Natural killer cell (primary cell): ENCODE results near the gene UNC5B. TPM values are rescaled to one million over a fixed set of nuclear protein-coding genes. Genes with fewer than 3 reads are reported as not detected.
A peak's percentile ranks its signal among the peaks of the same experiment; 100 is the strongest.

Source experiments
- ATAC-seq, 3 donors: fragments of 150-1000 bp in 2 of 3; fragments of 200-7000 bp in 1 of 3; cut with Tn5 transposase; 1 replicate in 1 of 3; 2 replicates in 2 of 3; pipeline ENCODE4 v1.10.0; 2021; ENCODE audit warnings: mild to moderate bottlenecking in 2 of 3, moderate library complexity in 2 of 3
- DNase-seq, 2 donors: peaks; one replicate each; pipeline versions ENCODE4 v3.0.0 to v3.0.0-alpha.2; 2013 to 2021; ENCODE audit warnings: mixed read lengths in 1 of 2
- H3K27ac ChIP-seq: one replicate; pipeline ENCODE4 v1.5.1; 2013; ENCODE audit warnings: mild to moderate bottlenecking, low read length
- H3K27me3 ChIP-seq: one replicate; pipeline ENCODE4 v1.6.1; 2013; ENCODE audit warnings: low read length; ENCODE audit not compliant: control insufficient read depth, insufficient read depth
- H3K36me3 ChIP-seq: one replicate; pipeline ENCODE4 v1.6.1; 2013; ENCODE audit warnings: low read length; ENCODE audit not compliant: control insufficient read depth, insufficient read depth
- H3K4me1 ChIP-seq: one replicate; pipeline ENCODE4 v1.6.1; 2013; ENCODE audit warnings: low read length; ENCODE audit not compliant: control insufficient read depth, insufficient read depth
- H3K4me3 ChIP-seq: one replicate; pipeline ENCODE4 v1.5.1; 2013; ENCODE audit warnings: low read length
- H3K9me3 ChIP-seq: one replicate; pipeline ENCODE4 v1.6.1; 2013; ENCODE audit warnings: low read length; ENCODE audit not compliant: control insufficient read depth, insufficient read depth
- H3K27ac Mint-ChIP-seq, 2 donors: one replicate each; pipeline ENCODE4 v1.8.0; 2022; ENCODE audit warnings: mild to moderate bottlenecking in 2 of 2, mixed read lengths in 2 of 2, moderate library complexity in 1 of 2
- H3K27me3 Mint-ChIP-seq, 2 donors: one replicate each; pipeline ENCODE4 v1.8.0; 2022; ENCODE audit warnings: low read depth in 2 of 2, mixed read lengths in 2 of 2
- H3K36me3 Mint-ChIP-seq: one replicate; pipeline ENCODE4 v1.8.0; 2022; ENCODE audit warnings: mixed read lengths
- H3K4me1 Mint-ChIP-seq, 2 donors: one replicate each; pipeline ENCODE4 v1.8.0; 2022; ENCODE audit warnings: mixed read lengths in 2 of 2
- H3K4me3 Mint-ChIP-seq: one replicate; pipeline ENCODE4 v1.8.0; 2022; ENCODE audit warnings: mild to moderate bottlenecking, moderate library complexity, mixed read lengths
- H3K9me3 Mint-ChIP-seq, 2 donors: one replicate each; pipeline ENCODE4 v1.8.0; 2022; ENCODE audit warnings: mixed read lengths in 2 of 2
- WGBS: methylation state at CpG from one replicate; pipeline ENCODE4 v1.1.7; 2013; ENCODE audit warnings: missing lambda C conversion rate; ENCODE audit not compliant: insufficient coverage; 5-methylcytosine and 5-hydroxymethylcytosine counted together
- intact Hi-C: fragments of 100-400 bp; cut with micrococcal nuclease; formaldehyde crosslinking; loops from one replicate; pipeline ENCODE4 v1.14.2; 2022
- total RNA-seq, 4 donors: library from RNA; stranded (reverse); fragments of 120-200 nt in 1 of 4; gene quantifications; one replicate each; pipeline versions ENCODE4 v1.2.3 to v1.2.4, GENCODE V29; 2013 to 2022
- TF ChIP-seq, protein P1 (sequence below): fragments of 200-600 bp; IDR thresholded peaks from one replicate; pipeline ENCODE4 v1.8.0; 2022; ENCODE audit warnings: antibody characterized with exemption

The UNC5B gene
- total RNA-seq, 3 donors from 2014 or later (not counting 1 experiment from before 2014, with no cell fraction given): 0.09 to 0.65 (median 0.09) TPM

- Histone ChIP-seq H3K36me3 (no peaks in the 10 kb centered on the region), H3K4me3 (no peak overlapping the region), H3K9me3 (no peaks in the 10 kb centered on the region), H3K4me1 (peaks cover 25% of the 10 kb centered on the region), H3K27ac (no peak overlapping the region), H3K27me3 (no peaks in the 10 kb centered on the region)
- intact Hi-C loops: loop anchor here (5.0 kb wide), 1 partner anchor 391 kb away; no protein-coding TSS in a partner anchor
- DNase-seq (no peak), ATAC-seq (no peak)
- Mint-ChIP-seq H3K27ac (no peak overlapping the region), H3K4me3 (no peak overlapping the region), H3K9me3 (no peaks in the 10 kb centered on the region), H3K4me1 (peaks cover 5 to 19% of the 10 kb centered on the region in 2 donors), H3K36me3 (no peaks in the 10 kb centered on the region), H3K27me3 (peaks cover 15 to 18% of the 10 kb centered on the region in 2 donors)
- TF ChIP-seq, protein P1, sequence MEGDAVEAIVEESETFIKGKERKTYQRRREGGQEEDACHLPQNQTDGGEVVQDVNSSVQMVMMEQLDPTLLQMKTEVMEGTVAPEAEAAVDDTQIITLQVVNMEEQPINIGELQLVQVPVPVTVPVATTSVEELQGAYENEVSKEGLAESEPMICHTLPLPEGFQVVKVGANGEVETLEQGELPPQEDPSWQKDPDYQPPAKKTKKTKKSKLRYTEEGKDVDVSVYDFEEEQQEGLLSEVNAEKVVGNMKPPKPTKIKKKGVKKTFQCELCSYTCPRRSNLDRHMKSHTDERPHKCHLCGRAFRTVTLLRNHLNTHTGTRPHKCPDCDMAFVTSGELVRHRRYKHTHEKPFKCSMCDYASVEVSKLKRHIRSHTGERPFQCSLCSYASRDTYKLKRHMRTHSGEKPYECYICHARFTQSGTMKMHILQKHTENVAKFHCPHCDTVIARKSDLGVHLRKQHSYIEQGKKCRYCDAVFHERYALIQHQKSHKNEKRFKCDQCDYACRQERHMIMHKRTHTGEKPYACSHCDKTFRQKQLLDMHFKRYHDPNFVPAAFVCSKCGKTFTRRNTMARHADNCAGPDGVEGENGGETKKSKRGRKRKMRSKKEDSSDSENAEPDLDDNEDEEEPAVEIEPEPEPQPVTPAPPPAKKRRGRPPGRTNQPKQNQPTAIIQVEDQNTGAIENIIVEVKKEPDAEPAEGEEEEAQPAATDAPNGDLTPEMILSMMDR: no peak
- WGBS: 29% methylated on average over 2 of the region's 3 CpGs
Measured at GRCh38 chr10:71316056-71316785, 103.9 kb downstream of the UNC5B start.

DNA sequence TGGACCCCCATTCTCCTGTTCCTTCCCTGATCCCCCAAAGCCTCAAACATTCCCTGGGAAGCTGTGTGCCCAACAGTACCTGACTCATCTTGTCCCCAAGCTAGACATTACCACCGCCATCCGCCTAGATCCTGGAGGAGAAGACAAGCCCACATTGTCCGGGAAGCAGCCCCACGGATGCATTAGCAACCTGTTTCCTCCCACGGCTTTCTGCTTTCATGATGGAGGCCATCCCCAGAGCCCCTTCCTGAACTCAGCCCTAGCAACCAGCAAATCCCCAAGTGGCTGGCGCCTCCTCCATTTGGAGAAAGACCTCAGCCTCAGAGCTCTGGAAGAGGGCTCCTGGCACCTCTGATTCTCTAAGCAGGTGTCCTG lies 104.4 kb downstream of the UNC5B start:
- Histone ChIP-seq H3K36me3 (no peaks in the 10 kb centered on the region), H3K4me3 (no peak overlapping the region), H3K27ac (no peak overlapping the region), H3K4me1 (peaks cover 25% of the 10 kb centered on the region), H3K27me3 (no peaks in the 10 kb centered on the region), H3K9me3 (no peaks in the 10 kb centered on the region)
- Mint-ChIP-seq H3K27me3 (peaks cover 12 to 18% of the 10 kb centered on the region in 2 donors), H3K9me3 (no peaks in the 10 kb centered on the region), H3K4me1 (peaks cover 5 to 19% of the 10 kb centered on the region in 2 donors), H3K4me3 (no peak overlapping the region), H3K36me3 (no peaks in the 10 kb centered on the region), H3K27ac (no peak overlapping the region)
- DNase-seq (no peak), ATAC-seq (no peak)
- 70% methylated on average over 6 of the region's 6 CpGs for WGBS
- intact Hi-C loops: loop anchor here (5.0 kb wide), 1 partner anchor 391 kb away; no protein-coding TSS in a partner anchor
- TF ChIP-seq, protein P1: no peak

DNA sequence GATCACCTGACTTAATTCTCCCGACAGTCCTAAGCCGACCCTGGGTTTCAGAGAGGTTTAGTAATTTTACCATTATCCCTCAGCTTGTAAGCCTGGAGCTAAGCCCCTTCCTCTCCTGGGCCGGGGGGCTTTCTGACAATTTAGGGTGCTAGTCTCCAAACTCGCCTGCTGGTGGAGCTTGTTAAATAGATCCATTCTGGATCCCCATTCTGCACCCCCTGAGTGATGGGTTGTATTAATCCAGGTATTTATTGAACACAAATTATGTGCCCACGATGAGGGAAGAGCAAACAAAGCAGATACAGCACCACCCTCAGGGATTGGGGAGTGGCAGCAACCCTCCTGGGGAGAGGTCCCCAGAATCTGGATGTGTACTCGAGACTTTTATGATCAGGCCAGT lies 105.4 kb downstream of the UNC5B start:
- Mint-ChIP-seq H3K4me3 (peak overlapping the region; percentile 17), H3K4me1 (peaks cover 9 to 28% of the 10 kb centered on the region in 2 donors), H3K27ac (peak overlapping the region in 1 of 2 donors; percentile 9), H3K9me3 (no peaks in the 10 kb centered on the region), H3K27me3 (peaks cover 10 to 17% of the 10 kb centered on the region in 2 donors), H3K36me3 (no peaks in the 10 kb centered on the region)
- H3K4me1 ChIP-seq: peaks cover 25% of the 10 kb centered on the region
- ATAC-seq: no peak
- H3K36me3 ChIP-seq: no peaks in the 10 kb centered on the region
- no peaks in the 10 kb centered on the region for H3K27me3 ChIP-seq
- H3K9me3 ChIP-seq: no peaks in the 10 kb centered on the region
- TF ChIP-seq, protein P1: no peak
- intact Hi-C loops: loop anchor here (2.0 to 5.0 kb wide), 2 partner anchors 59 to 390 kb away; no protein-coding TSS in a partner anchor
- DNase-seq: no peak
- no peak overlapping the region for H3K4me3 ChIP-seq
- 77% methylated on average over 6 of the region's 6 CpGs for WGBS
- H3K27ac ChIP-seq: no peak overlapping the region
